Thymus (tissue), 11 donors: ENCODE data around the gene EME1. TPM values are rescaled to one million over a fixed set of nuclear protein-coding genes. Genes with fewer than 3 reads are reported as not detected.

Source experiments
- DNase-seq, 9 donors: peaks; one replicate each; pipeline ENCODE4 v3.0.0-alpha.2; 2013; ENCODE audit warnings: low spot score in 9 of 9, low read depth in 6 of 9, missing footprints in 1 of 9
- H3K27ac ChIP-seq, 2 donors: one replicate each; pipeline ENCODE4 v1.5.1; 2013; ENCODE audit warnings: control low read depth in 1 of 2, low read depth in 1 of 2, low read length in 1 of 2, mild to moderate bottlenecking in 1 of 2, moderate library complexity in 1 of 2
- H3K27me3 ChIP-seq, 2 donors: one replicate each; pipeline ENCODE4 v1.5.1; 2013; ENCODE audit warnings: low read length in 1 of 2; ENCODE audit not compliant: control insufficient read depth in 2 of 2, insufficient read depth in 1 of 2
- H3K36me3 ChIP-seq, 2 donors: one replicate each; pipeline ENCODE4 v1.5.1; 2013; ENCODE audit warnings: low read length in 1 of 2, mild to moderate bottlenecking in 1 of 2, moderate library complexity in 1 of 2; ENCODE audit not compliant: control insufficient read depth in 2 of 2, insufficient read depth in 2 of 2
- H3K4me1 ChIP-seq, 2 donors: one replicate each; pipeline ENCODE4 v1.5.1; 2013; ENCODE audit warnings: low read length in 2 of 2; ENCODE audit not compliant: control insufficient read depth in 2 of 2, insufficient read depth in 2 of 2
- H3K4me3 ChIP-seq, 2 donors: one replicate each; pipeline ENCODE4 v1.5.1; 2013; ENCODE audit warnings: low read length in 2 of 2, control low read depth in 1 of 2, mild to moderate bottlenecking in 1 of 2
- H3K9me3 ChIP-seq, 2 donors: one replicate each; pipeline ENCODE4 v1.5.1; 2013; ENCODE audit warnings: low read length in 1 of 2, mild to moderate bottlenecking in 1 of 2; ENCODE audit not compliant: control insufficient read depth in 2 of 2, insufficient read depth in 1 of 2
- WGBS: extraction: QIAGEN DNeasy Blood & Tissue Kit; methylation state at CpG from one replicate; pipeline ENCODE4 v1.1.7; 2013; 5-methylcytosine and 5-hydroxymethylcytosine counted together
- polyA plus RNA-seq: library from polyadenylated mRNA; stranded (reverse); fragments of 200-250 nt; gene quantifications from one replicate; pipeline ENCODE4 v1.2.3, GENCODE V29; 2013
- total RNA-seq: library from RNA; stranded (reverse); fragments of 120-200 nt; gene quantifications from one replicate; pipeline ENCODE4 v1.2.4, GENCODE V29; 2013
- donor health status: healthy.

EME1 gene
- total and polyA plus RNA-seq, 2 donors: 1.4 to 7.7 TPM

DNA sequence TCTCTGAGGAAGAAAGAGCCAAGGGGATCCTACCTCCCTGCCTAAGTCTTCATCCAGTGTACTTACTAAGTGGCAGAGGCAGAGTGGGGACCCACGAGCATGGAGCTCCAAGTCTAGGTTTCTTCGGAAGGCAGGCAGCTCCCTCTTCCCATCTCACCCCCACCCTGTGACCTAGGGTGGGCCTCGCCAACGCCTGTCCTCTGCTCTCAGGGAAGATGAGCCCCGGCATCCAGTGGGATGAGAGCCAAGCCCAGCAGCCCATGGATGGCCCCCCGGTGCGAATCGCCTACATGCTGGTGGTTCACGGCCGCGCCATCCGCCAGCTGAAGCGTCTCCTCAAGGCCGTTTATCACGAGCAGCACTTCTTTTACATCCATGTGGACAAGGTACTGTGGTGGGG is 18.8 kb upstream of the EME1 start:
- peaks cover 59 to 69% of the 10 kb centered on the region in 2 donors for H3K36me3 ChIP-seq
- no peak for DNase-seq
- no peaks in the 10 kb centered on the region for H3K9me3 ChIP-seq
- no peak overlapping the region for H3K27ac ChIP-seq
- no peaks in the 10 kb centered on the region for H3K27me3 ChIP-seq
- no peak overlapping the region for H3K4me3 ChIP-seq
- no peaks in the 10 kb centered on the region for H3K4me1 ChIP-seq
- WGBS: 96% methylated on average over 15 of the region's 15 CpGs

DNA sequence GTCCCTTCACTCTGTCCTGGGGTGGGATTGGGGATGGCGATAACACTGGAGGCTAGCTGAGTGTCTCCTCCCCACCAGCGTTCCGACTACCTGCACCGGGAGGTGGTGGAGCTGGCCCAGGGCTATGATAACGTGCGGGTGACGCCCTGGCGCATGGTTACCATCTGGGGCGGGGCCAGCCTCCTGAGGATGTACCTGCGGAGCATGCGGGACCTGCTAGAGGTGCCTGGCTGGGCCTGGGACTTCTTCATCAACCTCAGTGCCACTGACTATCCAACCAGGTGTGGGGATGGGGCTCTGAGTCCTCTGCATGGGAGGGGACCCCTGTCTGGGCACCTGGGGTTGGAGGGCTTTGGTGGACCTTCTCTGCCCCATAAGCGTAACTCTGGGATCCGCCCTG is 18.3 kb upstream of the EME1 start:
- Histone ChIP-seq H3K27me3 (no peaks in the 10 kb centered on the region), H3K4me1 (peaks cover 0 to 3% of the 10 kb centered on the region in 2 donors), H3K27ac (no peak overlapping the region), H3K36me3 (peaks cover 65 to 75% of the 10 kb centered on the region in 2 donors), H3K9me3 (no peaks in the 10 kb centered on the region), H3K4me3 (no peak overlapping the region)
- no peak for DNase-seq
- WGBS: 98% methylated on average over 13 of the region's 13 CpGs

DNA sequence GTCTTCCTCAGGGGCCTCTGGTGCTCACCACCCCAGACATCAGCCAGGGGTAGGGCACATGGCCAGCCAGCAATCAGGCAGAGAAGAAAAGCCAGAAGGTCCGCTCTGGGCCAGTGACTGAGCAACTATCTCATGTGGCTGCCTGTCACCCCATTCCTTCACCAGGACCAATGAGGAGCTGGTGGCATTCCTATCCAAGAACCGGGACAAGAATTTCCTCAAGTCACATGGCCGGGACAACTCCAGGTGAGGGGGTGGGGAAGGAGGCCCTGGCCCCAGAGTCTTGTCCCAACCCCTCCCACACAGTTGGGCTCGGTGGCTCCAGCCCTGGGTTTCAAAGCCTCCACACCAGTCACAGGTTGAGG is 17.7 kb upstream of the EME1 start:
- no peak overlapping the region for H3K27ac ChIP-seq
- H3K4me3 ChIP-seq: no peak overlapping the region
- no peak for DNase-seq
- peaks cover 70 to 81% of the 10 kb centered on the region in 2 donors for H3K36me3 ChIP-seq
- peaks cover 0 to 7% of the 10 kb centered on the region in 2 donors for H3K4me1 ChIP-seq
- WGBS: 95% methylated on average over 4 of the region's 4 CpGs
- no peaks in the 10 kb centered on the region for H3K9me3 ChIP-seq
- H3K27me3 ChIP-seq: no peaks in the 10 kb centered on the region

GRCh38 chr17:50355701-50356341 is 17.2 kb upstream of the EME1 start:
- peaks cover 0 to 11% of the 10 kb centered on the region in 2 donors for H3K4me1 ChIP-seq
- no peak for DNase-seq
- no peak overlapping the region for H3K4me3 ChIP-seq
- WGBS: 95% methylated on average over 20 of the region's 20 CpGs
- H3K27ac ChIP-seq: no peak overlapping the region
- no peaks in the 10 kb centered on the region for H3K27me3 ChIP-seq
- peaks cover 73 to 84% of the 10 kb centered on the region in 2 donors for H3K36me3 ChIP-seq
- H3K9me3 ChIP-seq: no peaks in the 10 kb centered on the region

DNA sequence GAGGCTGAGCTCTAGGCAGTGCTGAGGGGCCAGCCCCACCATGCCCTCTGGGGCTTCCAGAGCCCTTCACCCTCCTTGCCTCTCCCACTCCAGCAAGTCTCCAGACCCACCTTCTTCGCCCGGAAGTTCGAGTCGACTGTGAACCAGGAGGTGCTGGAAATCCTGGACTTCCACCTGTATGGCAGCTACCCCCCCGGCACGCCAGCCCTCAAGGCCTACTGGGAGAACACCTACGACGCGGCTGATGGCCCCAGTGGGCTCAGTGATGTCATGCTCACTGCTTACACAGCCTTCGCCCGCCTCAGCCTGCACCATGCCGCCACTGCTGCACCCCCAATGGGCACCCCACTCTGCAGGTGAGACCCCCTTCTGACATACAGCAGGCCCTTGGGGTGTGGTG is 16.6 kb upstream of the EME1 start:
- Histone ChIP-seq H3K27me3 (no peaks in the 10 kb centered on the region), H3K9me3 (no peaks in the 10 kb centered on the region), H3K4me1 (peaks cover 0 to 16% of the 10 kb centered on the region in 2 donors), H3K27ac (no peak overlapping the region), H3K36me3 (peaks cover 77 to 88% of the 10 kb centered on the region in 2 donors), H3K4me3 (no peak overlapping the region)
- DNase-seq: no peak
- WGBS: 98% methylated on average over 12 of the region's 12 CpGs

GRCh38 chr17:50356892-50357510 is 16.0 kb upstream of the EME1 start:
- H3K9me3 ChIP-seq: no peaks in the 10 kb centered on the region
- WGBS: 98% methylated on average over 12 of the region's 12 CpGs
- no peak for DNase-seq
- H3K36me3 ChIP-seq: peaks cover 79 to 90% of the 10 kb centered on the region in 2 donors
- H3K4me3 ChIP-seq: no peak overlapping the region
- H3K4me1 ChIP-seq: peaks cover 0 to 22% of the 10 kb centered on the region in 2 donors
- no peaks in the 10 kb centered on the region for H3K27me3 ChIP-seq
- H3K27ac ChIP-seq: no peak overlapping the region

DNA sequence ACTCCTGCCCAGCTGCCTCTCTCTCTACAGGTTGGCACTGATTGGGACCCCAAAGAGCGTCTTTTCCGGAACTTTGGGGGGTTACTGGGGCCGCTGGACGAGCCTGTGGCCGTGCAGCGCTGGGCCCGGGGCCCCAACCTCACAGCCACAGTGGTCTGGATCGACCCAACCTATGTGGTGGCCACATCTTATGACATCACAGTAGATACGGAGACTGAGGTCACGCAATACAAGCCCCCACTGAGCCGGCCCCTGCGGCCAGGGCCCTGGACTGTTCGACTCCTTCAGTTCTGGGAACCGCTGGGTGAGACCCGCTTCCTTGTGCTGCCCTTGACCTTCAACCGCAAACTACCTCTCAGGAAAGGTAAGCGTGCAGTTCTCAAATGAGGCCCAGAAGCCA is 14.9 kb upstream of the EME1 start:
- WGBS: 98% methylated on average over 17 of the region's 17 CpGs
- DNase-seq: no peak
- Histone ChIP-seq H3K4me1 (peaks cover 0 to 22% of the 10 kb centered on the region in 2 donors), H3K27me3 (no peaks in the 10 kb centered on the region), H3K27ac (no peak overlapping the region), H3K9me3 (no peaks in the 10 kb centered on the region), H3K4me3 (no peak overlapping the region), H3K36me3 (peaks cover 73 to 80% of the 10 kb centered on the region in 2 donors)

- 95% methylated on average over 5 of the region's 5 CpGs for WGBS
- Histone ChIP-seq H3K27ac (no peak overlapping the region), H3K4me1 (peaks cover 0 to 22% of the 10 kb centered on the region in 2 donors)
These were observed 13.9 kb upstream of the EME1 start for GRCh38 chr17:50359005-50359699.

GRCh38 chr17:50359998-50360461 is 13.0 kb upstream of the EME1 start:
- no peak for DNase-seq
- H3K4me3 ChIP-seq: no peak overlapping the region
- 95% methylated on average over 14 of the region's 14 CpGs for WGBS

More at GRCh38 chr17:50359005-50359699, 13.9 kb upstream of the EME1 start:
- no peak for DNase-seq
- H3K9me3 ChIP-seq: no peaks in the 10 kb centered on the region
- no peak overlapping the region for H3K4me3 ChIP-seq
- H3K36me3 ChIP-seq: peaks cover 67 to 76% of the 10 kb centered on the region in 2 donors
- H3K27me3 ChIP-seq: no peaks in the 10 kb centered on the region

More at GRCh38 chr17:50359998-50360461, 13.0 kb upstream of the EME1 start:
- no peaks in the 10 kb centered on the region for H3K9me3 ChIP-seq
- no peak overlapping the region for H3K27ac ChIP-seq
- H3K4me1 ChIP-seq: peaks cover 0 to 22% of the 10 kb centered on the region in 2 donors
- H3K36me3 ChIP-seq: peaks cover 66 to 72% of the 10 kb centered on the region in 2 donors
- no peaks in the 10 kb centered on the region for H3K27me3 ChIP-seq
